Mucosa of rectum (tissue), 2 donors: ENCODE results near the gene DDX59.

Source experiments
- H3K27ac ChIP-seq, 2 donors: one replicate each; pipeline ENCODE4 v1.7.0; 2013; ENCODE audit warnings: inconsistent platforms in 2 of 2, low read depth in 2 of 2, low read length in 2 of 2
- H3K27me3 ChIP-seq, 2 donors: one replicate each; pipeline ENCODE4 v1.7.0; 2013; ENCODE audit warnings: low read length in 2 of 2; ENCODE audit not compliant: control insufficient read depth in 2 of 2, insufficient read depth in 2 of 2
- H3K36me3 ChIP-seq, 2 donors: one replicate each; pipeline ENCODE4 v1.7.0; 2013; ENCODE audit warnings: low read length in 2 of 2; ENCODE audit not compliant: control insufficient read depth in 2 of 2, insufficient read depth in 2 of 2
- H3K4me1 ChIP-seq, 2 donors: one replicate each; pipeline ENCODE4 v1.7.0; 2013; ENCODE audit warnings: low read length in 2 of 2, mild to moderate bottlenecking in 1 of 2; ENCODE audit not compliant: control insufficient read depth in 2 of 2, insufficient read depth in 2 of 2
- H3K4me3 ChIP-seq, 2 donors: one replicate each; pipeline ENCODE4 v1.7.0; 2013; ENCODE audit warnings: low read length in 2 of 2
- H3K9ac ChIP-seq, 2 donors: one replicate each; pipeline ENCODE4 v1.7.0; 2013; ENCODE audit warnings: low read length in 2 of 2, low read depth in 1 of 2, mild to moderate bottlenecking in 1 of 2
- H3K9me3 ChIP-seq, 2 donors: one replicate each; pipeline ENCODE4 v1.7.0; 2013; ENCODE audit warnings: low read length in 2 of 2; ENCODE audit not compliant: control insufficient read depth in 2 of 2
- donor health status: healthy.
- donor health status: Normal muscosa, but diverticular disease.

Gene DDX59

DNA sequence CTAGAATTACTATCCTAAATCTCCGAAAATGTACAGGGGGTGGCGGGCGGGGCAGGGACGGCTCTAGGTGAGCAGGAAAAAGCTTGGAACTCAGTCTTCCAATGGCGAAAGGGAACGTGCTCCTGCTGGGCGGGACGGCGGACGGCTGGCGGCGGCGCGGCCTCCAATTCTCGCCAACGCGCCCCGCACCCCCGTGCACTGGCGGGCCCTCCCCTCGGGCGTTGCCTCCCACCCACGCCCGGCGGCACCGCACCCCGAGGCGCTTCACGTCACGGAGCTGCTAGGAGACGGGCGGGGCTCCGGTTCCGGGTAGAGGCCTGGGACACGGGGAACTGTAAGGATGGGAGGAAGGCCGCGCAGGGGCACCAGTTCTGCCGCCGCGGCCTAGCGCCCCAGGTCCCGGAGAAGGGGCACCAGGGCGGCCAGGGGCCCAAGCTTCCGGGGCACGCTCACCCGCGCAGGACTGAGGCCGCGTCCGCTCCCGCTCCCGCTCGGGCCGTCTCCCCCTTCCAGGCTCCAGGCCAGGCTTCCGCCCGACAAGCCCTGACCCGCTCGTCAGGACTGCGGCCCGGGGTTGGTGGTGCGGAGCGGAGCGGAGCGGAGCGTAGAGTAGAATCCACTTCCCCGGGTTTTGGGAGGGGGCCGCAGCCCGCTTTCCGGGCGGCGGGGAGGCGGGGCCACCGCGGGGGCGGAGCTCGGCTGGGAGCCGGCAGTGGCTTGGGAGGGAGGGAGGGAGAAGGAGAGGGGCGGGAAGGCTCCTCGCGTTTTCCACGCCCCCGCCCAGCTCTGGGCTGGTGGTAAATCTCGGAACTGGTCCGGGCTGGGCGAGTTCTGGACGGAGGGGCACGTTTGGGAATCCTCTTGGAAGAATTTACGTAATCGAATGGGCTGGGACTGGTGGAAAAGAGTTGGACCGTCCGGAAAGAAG is at the start of gene DDX59:
Gene DDX59 (minus strand): TSS at position 594 of the 928 bp plus-strand sequence. CDS start 3,167 bp downstream, outside the sequence.
- peaks cover 5 to 12% of the 10 kb centered on the region in 2 donors for H3K4me1 ChIP-seq
- no peaks in the 10 kb centered on the region for H3K9me3 ChIP-seq
- peaks cover 2 to 6% of the 10 kb centered on the region in 2 donors for H3K36me3 ChIP-seq
- H3K9ac ChIP-seq, result peak within 1 kb of the TSS; percentile 88 to 94
- H3K27me3 ChIP-seq, result no peaks in the 10 kb centered on the region
- H3K27ac ChIP-seq, result peak within 1 kb of the TSS; percentile 98 to 100
- peak within 1 kb of the TSS; percentile 78 to 85 for H3K4me3 ChIP-seq

DNA sequence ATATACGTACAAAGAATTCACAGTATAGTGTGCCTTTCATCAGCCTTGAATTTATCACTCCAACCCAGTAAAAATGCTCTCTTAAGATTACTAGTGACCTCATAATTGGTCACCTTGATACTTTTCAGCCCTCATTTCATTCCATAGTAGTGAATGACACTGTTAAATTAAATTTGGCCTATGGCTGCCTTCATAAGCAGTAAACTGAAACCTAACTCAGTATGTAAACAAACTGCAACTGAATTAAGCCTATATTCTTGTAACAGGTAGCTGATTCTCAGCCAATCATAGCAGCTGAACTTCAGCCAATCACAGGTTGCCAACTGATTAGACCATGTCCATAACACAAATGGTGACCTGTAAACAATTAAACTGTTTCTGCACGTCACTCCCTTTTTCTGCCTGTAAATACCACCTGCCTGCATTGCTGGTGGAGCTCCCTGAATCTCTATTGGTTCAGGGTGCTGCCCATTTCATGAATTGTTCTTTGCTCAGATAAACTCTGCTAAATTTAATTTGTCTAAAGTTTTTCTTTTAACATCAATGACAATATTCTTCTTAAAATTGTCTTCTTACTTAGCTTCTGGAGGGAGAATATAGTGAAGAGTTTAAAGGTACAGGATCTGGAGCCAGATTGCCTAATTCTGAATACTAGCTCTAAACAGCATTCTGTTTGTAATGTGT is 44.9 kb upstream of the DDX59 start:
- Histone ChIP-seq H3K9me3 (no peaks in the 10 kb centered on the region), H3K4me1 (no peaks in the 10 kb centered on the region), H3K27me3 (no peaks in the 10 kb centered on the region), H3K4me3 (no peak overlapping the region), H3K9ac (no peak overlapping the region), H3K36me3 (no peaks in the 10 kb centered on the region), H3K27ac (no peak overlapping the region)

DNA sequence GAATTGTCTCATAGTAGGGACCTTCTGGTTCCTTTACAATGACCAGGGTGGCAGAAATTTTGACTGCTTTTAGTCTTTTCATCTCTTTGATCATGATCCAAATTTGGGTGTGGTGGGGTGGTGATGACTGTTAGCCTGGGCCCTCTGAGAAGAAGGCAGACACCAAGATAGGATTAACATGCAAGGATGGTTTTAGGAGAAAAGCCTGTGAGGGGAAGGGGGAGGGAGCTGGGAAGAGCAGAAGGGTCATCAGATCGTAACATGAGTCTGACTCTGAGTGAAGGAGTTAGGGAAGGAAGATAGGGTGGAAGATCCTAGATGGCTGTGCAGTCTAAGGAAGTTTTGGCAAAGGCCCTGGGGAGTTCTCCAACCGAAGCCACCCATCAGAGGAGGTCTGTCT is 40.5 kb upstream of the DDX59 start:
- Histone ChIP-seq H3K4me1 (no peaks in the 10 kb centered on the region), H3K4me3 (no peak overlapping the region), H3K27me3 (no peaks in the 10 kb centered on the region), H3K36me3 (no peaks in the 10 kb centered on the region), H3K9ac (no peak overlapping the region), H3K9me3 (no peaks in the 10 kb centered on the region), H3K27ac (no peak overlapping the region)

DNA sequence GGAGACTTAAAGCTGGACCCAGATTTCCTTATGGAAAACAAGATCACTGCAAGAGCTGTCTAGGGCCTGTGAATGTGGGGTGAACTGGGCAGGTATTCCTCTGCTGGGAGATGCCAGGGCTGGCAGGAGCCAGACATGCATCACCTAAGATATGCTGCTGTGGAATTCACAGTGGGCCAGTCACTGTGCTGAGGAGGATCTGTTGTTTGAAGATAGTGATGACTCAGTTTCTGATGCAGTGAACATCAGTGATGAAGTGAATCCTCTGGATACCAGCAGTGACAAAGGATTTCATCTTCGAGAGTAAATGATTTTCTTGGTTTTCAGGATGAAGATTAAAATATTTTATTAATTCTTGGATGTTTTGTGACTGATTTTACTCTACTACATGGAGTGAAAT is 39.1 kb upstream of the DDX59 start:
- Histone ChIP-seq H3K9ac (no peak overlapping the region), H3K27ac (no peak overlapping the region), H3K27me3 (no peaks in the 10 kb centered on the region), H3K4me1 (no peaks in the 10 kb centered on the region), H3K36me3 (no peaks in the 10 kb centered on the region), H3K4me3 (no peak overlapping the region), H3K9me3 (no peaks in the 10 kb centered on the region)

GRCh38 chr1:200708161-200708560 is 38.5 kb upstream of the DDX59 start:
- Histone ChIP-seq H3K27ac (no peak overlapping the region), H3K4me3 (no peak overlapping the region), H3K9ac (no peak overlapping the region), H3K9me3 (no peaks in the 10 kb centered on the region), H3K4me1 (no peaks in the 10 kb centered on the region), H3K36me3 (no peaks in the 10 kb centered on the region), H3K27me3 (no peaks in the 10 kb centered on the region)

- Histone ChIP-seq H3K4me3 (no peak overlapping the region), H3K27me3 (no peaks in the 10 kb centered on the region), H3K36me3 (no peaks in the 10 kb centered on the region), H3K9me3 (no peaks in the 10 kb centered on the region), H3K4me1 (no peaks in the 10 kb centered on the region), H3K9ac (no peak overlapping the region), H3K27ac (no peak overlapping the region)
Observed at GRCh38 chr1:200707116-200707515, 37.4 kb upstream of the DDX59 start.

GRCh38 chr1:200706111-200706814 is 36.6 kb upstream of the DDX59 start:
- no peaks in the 10 kb centered on the region for H3K27me3 ChIP-seq
- no peaks in the 10 kb centered on the region for H3K36me3 ChIP-seq
- no peaks in the 10 kb centered on the region for H3K4me1 ChIP-seq
- no peaks in the 10 kb centered on the region for H3K9me3 ChIP-seq
- no peak overlapping the region for H3K27ac ChIP-seq
- H3K4me3 ChIP-seq, result no peak overlapping the region
- no peak overlapping the region for H3K9ac ChIP-seq

GRCh38 chr1:200704986-200705500 is 35.3 kb upstream of the DDX59 start:
- no peak overlapping the region for H3K27ac ChIP-seq
- H3K36me3 ChIP-seq, result no peaks in the 10 kb centered on the region
- H3K4me1 ChIP-seq, result no peaks in the 10 kb centered on the region
- H3K9ac ChIP-seq, result no peak overlapping the region
- H3K4me3 ChIP-seq, result no peak overlapping the region
- H3K9me3 ChIP-seq, result no peaks in the 10 kb centered on the region
- no peaks in the 10 kb centered on the region for H3K27me3 ChIP-seq

GRCh38 chr1:200699871-200700270 is 30.2 kb upstream of the DDX59 start:
- Histone ChIP-seq H3K4me3 (no peak overlapping the region), H3K27ac (no peak overlapping the region), H3K36me3 (no peaks in the 10 kb centered on the region), H3K27me3 (no peaks in the 10 kb centered on the region), H3K9ac (no peak overlapping the region), H3K4me1 (no peaks in the 10 kb centered on the region), H3K9me3 (no peaks in the 10 kb centered on the region)

- Histone ChIP-seq H3K27ac (no peak overlapping the region), H3K4me3 (no peak overlapping the region), H3K36me3 (no peaks in the 10 kb centered on the region), H3K4me1 (no peaks in the 10 kb centered on the region), H3K9me3 (no peaks in the 10 kb centered on the region), H3K9ac (no peak overlapping the region), H3K27me3 (no peaks in the 10 kb centered on the region)
Observed at GRCh38 chr1:200694738-200695137, 25.0 kb upstream of the DDX59 start.
